ENCODE results near the gene KICS2.
"Not testable (repeated sequence)": the region's sequence is repeated elsewhere in the genome, so short reads cannot be mapped to it uniquely, and the experiment has no call there.

The KICS2 gene
- 14.0 to 18.6 reads per million in 2 donors for total RNA-seq

- DNase-seq: peak; percentile 80
Measured at GRCh38 chr12:64222009-64222765, at the start of gene KICS2. TSS of gene KICS2 (minus strand) at chr12:64222296. CDS start at chr12:64222237, 59 bp downstream.

GRCh38 chr12:64270411-64270810, 48.3 kb upstream of the KICS2 start:
- no peak for DNase-seq

- DNase-seq: no peak
Measured at GRCh38 chr12:64269161-64269560, 47.1 kb upstream of the KICS2 start.

- DNase-seq: no peak
Measured at GRCh38 chr12:64268409-64268808, 46.3 kb upstream of the KICS2 start.

GRCh38 chr12:64265839-64266238, 43.7 kb upstream of the KICS2 start:
- no peak for DNase-seq

GRCh38 chr12:64261813-64262212, 39.7 kb upstream of the KICS2 start:
- DNase-seq: no peak

GRCh38 chr12:64258576-64258975, 36.5 kb upstream of the KICS2 start:
- no peak for DNase-seq

- DNase-seq: no peak
Measured at GRCh38 chr12:64256166-64256800, 34.2 kb upstream of the KICS2 start.

GRCh38 chr12:64255249-64255648, 33.2 kb upstream of the KICS2 start:
- no peak for DNase-seq

GRCh38 chr12:64253356-64253755, 31.3 kb upstream of the KICS2 start:
- no peak for DNase-seq

- DNase-seq: no peak
Measured at GRCh38 chr12:64252681-64253080, 30.6 kb upstream of the KICS2 start.

- no peak for DNase-seq
Measured at GRCh38 chr12:64243809-64244208, 21.7 kb upstream of the KICS2 start.

- no peak for DNase-seq
Measured at GRCh38 chr12:64240781-64241180, 18.7 kb upstream of the KICS2 start.

GRCh38 chr12:64237382-64237781, 15.3 kb upstream of the KICS2 start:
- no peak for DNase-seq

- DNase-seq: no peak
Measured at GRCh38 chr12:64236549-64236948, 14.5 kb upstream of the KICS2 start.

- DNase-seq: no peak
Measured at GRCh38 chr12:64232196-64232595, 10.1 kb upstream of the KICS2 start.

- DNase-seq: no peak
Measured at GRCh38 chr12:64229796-64230195, 7.7 kb upstream of the KICS2 start.

- DNase-seq: no peak
Measured at GRCh38 chr12:64229240-64229639, 7.1 kb upstream of the KICS2 start.

GRCh38 chr12:64225626-64226025, 3.5 kb upstream of the KICS2 start:
- no peak for DNase-seq

GRCh38 chr12:64221651-64222008, 466 bp downstream of the KICS2 start:
- peak; percentile 47 for DNase-seq

GRCh38 chr12:64220046-64220445, 2.0 kb downstream of the KICS2 start:
- no peak for DNase-seq

- no peak for DNase-seq
Measured at GRCh38 chr12:64219145-64219544, 3.0 kb downstream of the KICS2 start.

GRCh38 chr12:64218597-64218996, 3.5 kb downstream of the KICS2 start:
- DNase-seq: no peak

- DNase-seq: not testable (repeated sequence)
Measured at GRCh38 chr12:64217643-64218042, 4.5 kb downstream of the KICS2 start.

- DNase-seq: no peak
Measured at GRCh38 chr12:64216239-64216638, 5.9 kb downstream of the KICS2 start.
